HG03354 (cell line): ENCODE data around the gene DPY19L1.
"Not testable (repeated sequence)": the region's sequence is repeated elsewhere in the genome, so short reads cannot be mapped to it uniquely, and the experiment has no call there.

ENCODE experiments used
- ATAC-seq: cut with Tn5 transposase; IDR thresholded peaks from one replicate; pipeline ENCODE4 v1.9.1; 2021; ENCODE audit warnings: mild to moderate bottlenecking; ENCODE audit not compliant: unreplicated experiment, poor library complexity, severe bottlenecking

Gene DPY19L1

GRCh38 chr7:35037211-35037525 is at the start of gene DPY19L1:
Gene DPY19L1, minus strand, starts transcription at chr7:35037485. Its CDS starts 91 bp downstream, at chr7:35037394.
- ATAC-seq: no peak

GRCh38 chr7:35079517-35079916 is 42.2 kb upstream of the DPY19L1 start:
- ATAC-seq: not testable (repeated sequence)

DNA sequence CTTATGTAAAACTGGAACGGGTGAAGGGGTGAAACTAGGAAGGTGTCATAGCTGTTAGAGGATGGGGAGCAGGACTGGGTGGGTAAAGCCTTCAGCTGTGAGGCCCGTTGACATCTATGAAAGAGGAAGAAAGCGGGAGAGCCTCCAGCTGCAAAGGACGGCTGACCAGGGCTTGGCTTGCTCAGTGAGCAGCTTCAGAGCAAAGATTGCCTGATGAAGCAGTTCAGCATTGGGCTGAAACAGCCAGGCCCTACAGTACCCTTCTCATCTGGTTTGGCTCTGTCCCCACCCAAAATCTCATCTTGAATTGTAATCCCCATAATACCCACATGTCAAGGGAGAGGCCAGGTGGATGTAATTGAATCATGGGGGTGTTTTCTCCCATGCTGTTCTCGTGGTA is 36.7 kb upstream of the DPY19L1 start:
- ATAC-seq: not testable (repeated sequence)

DNA sequence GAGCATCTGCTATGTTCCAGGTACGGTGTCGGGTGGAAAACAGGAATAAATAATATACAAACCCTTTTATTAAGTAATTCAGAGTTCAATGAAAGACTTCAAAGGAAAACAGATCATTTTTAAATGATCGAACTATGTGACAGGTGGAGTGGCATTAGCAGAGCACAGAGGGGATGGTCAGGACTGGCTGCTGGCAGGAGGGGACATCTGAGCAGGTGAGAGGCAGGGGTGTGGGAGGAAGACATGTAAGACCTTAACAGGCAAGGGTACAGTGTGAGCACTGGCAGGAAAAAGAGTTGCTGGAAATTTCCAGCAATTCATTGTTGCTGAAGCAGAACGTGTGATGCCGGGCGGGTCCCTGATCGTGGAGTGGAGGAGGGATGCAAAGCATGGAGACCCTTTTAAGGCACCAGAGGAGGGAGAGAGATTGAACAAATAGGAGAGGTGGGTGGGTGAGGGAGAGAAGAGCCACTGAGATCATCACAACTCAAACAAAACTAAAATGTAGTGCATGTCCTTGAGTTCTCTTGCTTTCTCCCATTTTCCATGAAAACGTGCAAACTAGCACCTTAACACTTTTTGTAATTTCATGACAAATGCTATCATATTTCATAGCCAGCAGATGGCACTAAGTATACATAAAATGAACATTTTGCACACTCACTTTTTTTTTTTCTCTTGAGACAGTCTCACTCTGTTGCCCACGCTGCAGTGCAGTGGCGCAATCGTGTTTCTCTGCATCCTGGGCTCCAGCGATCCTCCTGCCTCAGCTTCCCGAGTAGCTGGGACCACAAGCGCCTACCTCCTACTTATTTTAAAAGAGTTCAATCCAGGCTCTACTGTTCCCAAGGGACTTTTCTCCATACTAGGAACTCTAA is 35.9 kb upstream of the DPY19L1 start:
- peak; percentile 75 for ATAC-seq

DNA sequence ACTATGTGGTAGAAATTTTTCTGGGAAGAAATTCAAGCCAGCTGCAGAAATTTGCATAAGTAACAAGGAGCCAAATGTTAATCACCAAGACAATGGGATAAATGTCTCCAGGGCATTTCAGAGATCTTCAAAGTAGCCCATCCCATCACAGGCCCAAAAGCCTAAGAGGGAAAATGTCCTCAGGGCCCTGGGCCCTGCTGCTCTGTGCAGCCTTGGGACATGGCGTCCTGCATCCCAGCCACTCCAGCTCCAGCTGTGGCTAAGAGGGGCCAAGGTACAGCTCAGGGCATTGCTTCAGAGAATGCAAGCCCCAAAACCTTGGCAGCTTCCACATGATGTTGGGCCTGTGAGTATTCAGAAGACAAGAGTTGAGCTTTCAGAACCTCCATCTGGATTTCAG is 31.8 kb upstream of the DPY19L1 start:
- not testable (repeated sequence) for ATAC-seq

- not testable (repeated sequence) for ATAC-seq
These were observed 28.1 kb upstream of the DPY19L1 start for GRCh38 chr7:35065382-35065781.

- not testable (repeated sequence) for ATAC-seq
These were observed 21.3 kb upstream of the DPY19L1 start for GRCh38 chr7:35058571-35058970.

- ATAC-seq: not testable (repeated sequence)
These were observed 20.5 kb upstream of the DPY19L1 start for GRCh38 chr7:35057505-35058451.

- peak; percentile 67 for ATAC-seq
These were observed 18.4 kb upstream of the DPY19L1 start for GRCh38 chr7:35055733-35056132.

- not testable (repeated sequence) for ATAC-seq
These were observed 16.3 kb upstream of the DPY19L1 start for GRCh38 chr7:35053488-35054175.

DNA sequence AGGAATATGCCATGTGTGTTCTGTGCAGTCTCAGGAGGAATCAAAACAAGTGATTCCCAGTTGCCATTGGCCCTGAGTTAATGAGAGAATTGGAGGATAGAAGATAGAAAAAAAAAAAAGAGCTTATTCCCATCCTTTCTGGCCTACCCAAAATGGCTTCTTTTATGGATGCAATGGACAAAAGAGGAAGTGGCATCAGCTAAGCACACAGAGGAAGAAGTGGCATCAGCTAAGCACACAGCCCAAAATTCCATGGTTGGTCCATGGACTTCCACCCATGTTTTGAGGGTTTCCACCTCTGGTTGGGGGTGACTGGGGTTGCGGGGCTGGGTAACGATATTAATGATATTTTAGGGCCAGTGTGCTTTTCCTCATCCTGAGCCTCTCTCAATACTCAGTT is 11.1 kb upstream of the DPY19L1 start:
- not testable (repeated sequence) for ATAC-seq

- ATAC-seq: not testable (repeated sequence)
These were observed 10.6 kb upstream of the DPY19L1 start for GRCh38 chr7:35047912-35048305.

DNA sequence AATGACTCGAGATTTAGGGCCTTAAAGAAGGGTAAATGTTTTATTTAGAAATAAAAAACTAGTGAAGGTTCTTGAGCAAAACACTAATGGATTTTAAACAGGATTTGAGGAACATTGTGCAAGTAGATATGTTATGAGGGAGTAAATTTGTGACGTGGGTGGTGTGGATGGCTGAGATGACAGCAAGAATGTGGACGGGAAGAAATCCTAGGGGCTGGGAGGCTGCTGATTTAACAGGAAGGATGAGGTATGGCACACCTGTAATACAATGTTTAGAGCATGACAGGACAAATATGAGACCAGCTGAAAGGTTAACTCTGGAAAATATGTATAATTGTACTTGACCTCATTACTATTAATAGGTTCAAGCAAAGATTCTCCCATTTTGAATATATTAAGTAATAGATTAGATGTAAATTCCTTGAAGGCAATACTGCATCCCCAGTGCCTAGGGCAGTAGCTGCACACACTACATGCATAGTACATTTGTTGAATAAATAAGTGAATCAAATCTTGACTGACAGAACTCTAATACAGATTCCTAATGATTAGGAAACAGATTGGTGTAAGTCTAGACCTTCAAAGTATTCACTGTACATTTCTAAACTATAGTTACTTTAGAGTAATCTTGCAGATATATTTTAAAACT is 10.1 kb upstream of the DPY19L1 start:
- ATAC-seq: not testable (repeated sequence)

- not testable (repeated sequence) for ATAC-seq
These were observed 6.0 kb upstream of the DPY19L1 start for GRCh38 chr7:35043301-35043700.

DNA sequence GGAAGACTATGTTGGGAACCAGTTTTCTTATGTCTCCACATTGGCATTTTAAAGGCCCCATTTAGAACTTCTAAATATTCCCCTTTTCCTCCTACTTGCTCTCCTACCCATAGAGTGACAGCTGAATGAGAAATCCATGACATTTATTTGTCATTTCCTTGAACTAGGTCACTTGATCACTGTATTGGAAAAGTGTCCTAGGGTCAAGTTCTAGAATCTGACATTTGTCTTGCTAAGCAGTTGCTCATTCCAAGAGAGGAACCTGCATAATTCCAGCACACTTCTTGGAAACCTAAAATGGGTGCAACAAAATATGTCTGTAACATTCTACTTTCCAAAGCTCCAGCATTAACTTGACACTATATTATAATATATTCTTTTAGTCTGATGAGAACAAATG is 3.6 kb upstream of the DPY19L1 start:
- no peak for ATAC-seq

GRCh38 chr7:35039343-35039742 is 2.1 kb upstream of the DPY19L1 start:
- ATAC-seq: no peak

DNA sequence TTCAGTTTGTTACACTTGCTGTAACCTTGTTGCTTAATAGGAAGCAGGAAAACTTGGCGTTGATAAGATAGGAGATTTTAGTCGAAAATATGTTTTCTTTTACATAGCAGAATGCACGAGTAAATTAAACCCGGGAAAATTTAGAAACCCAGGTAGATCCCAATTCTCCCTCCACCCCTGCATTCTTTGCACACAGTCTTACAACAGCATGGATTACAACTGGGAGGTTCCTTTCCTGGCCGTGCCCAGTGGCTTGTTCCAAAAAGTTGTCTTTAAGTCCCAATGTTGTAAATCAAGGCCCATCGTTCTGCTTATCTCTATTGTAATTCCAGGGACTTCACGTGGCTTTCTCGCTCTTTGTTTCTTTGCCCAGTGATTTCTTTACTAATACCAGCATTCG is 1.1 kb upstream of the DPY19L1 start:
- ATAC-seq: no peak

DNA sequence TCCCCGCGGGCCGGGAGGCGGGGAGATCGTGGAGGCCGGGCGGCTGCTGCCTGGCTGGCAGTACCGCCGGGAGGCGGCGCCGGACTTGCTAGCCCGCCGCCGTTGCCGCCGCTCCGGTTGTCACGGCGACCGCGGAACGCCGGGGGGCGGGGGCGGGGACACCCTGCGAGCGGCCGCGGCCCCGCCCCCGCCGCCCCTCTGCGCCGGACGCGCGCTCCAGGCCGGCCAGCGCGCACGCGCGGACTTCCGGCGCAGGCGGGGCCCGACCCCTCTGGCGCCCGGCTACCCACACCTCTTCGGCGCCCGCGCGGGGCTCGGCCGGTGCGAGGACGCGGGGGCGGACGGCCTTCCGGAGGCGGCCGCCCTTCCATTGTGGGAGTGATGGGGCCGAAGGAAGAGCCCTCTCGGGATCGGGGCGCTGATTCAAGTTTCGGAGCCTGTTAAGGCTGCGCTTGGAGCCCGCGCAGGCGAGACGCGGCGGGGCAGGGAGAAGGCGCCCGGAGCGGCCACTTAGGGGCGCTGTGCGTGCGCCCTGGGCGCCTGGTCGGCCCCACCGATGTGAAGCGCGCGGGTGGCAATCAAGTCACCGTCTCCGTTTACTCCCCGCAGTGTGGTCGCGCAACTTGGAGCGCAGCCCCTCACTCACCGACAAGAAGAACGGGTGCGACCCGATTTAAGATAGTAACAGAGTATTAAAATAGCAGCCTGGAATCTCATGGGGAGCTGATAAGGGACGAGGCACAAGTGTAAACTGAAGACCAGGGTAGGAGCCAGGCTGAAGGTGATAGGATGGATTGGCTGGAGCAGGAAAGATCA is 449 bp upstream of the DPY19L1 start:
- ATAC-seq: peak; percentile 78
